Measurements from ENCODE around the gene RPL31. TPM values are rescaled to one million over a fixed set of nuclear protein-coding genes. Genes with fewer than 3 reads are reported as not detected.

Gene RPL31
- total RNA-seq, 2 donors from 2014 or later = 797 to 1,305 TPM

DNA sequence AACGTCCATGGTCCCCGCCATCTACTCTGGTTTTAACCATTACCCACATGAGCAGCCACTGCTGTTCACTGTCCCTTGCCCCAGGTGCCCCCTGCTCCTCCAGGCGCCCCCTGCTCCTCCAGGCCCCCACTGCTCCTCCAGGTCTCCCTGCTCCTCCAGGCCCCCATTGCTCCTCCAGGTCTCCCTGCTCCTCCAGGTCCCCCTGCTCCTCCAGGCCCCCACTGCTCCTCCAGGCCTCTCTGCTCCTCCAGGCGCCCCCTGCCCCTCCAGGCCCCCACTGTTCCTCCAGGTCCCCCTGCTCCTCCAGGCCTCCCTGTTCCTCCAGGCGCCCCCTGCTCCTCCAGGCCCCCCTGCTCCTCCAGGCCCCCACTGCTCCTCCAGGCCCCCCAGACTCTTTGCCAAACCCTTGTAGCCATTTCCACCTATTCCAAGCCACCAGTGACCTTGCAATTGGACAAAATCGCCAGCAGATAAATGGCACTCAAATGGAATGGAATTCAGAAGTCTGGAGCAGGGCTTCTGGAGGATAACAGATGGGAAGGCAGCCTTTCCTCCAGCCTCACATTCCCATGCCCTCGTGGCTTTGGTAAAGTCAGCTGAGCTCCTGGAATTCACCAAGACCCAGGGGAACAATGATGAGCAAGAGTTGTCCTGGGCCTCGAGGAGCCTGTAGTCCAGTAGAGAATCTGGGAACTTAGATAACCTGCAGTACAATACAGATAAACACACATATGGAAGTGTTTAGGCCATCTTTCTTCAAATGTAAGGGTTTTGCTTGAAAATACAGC, 13.3 kb upstream of the RPL31 start:
- no peaks in the 10 kb centered on the region for H3K27me3 ChIP-seq (replicated peaks; ENCODE audit: insufficient read depth)
- no peaks in the 10 kb centered on the region for H3K9me3 ChIP-seq
- H3K36me3 ChIP-seq = no peaks in the 10 kb centered on the region
- H3K4me3 ChIP-seq = no peak overlapping the region
- no peak overlapping the region for H3K27ac ChIP-seq
- TF ChIP-seq POLR2AphosphoS5 (IDR thresholded peaks at IDR 0.05) (no peak), POLR2A (IDR thresholded peaks at IDR 0.05) (no peak)
- TF ChIP-seq, protein P1, sequence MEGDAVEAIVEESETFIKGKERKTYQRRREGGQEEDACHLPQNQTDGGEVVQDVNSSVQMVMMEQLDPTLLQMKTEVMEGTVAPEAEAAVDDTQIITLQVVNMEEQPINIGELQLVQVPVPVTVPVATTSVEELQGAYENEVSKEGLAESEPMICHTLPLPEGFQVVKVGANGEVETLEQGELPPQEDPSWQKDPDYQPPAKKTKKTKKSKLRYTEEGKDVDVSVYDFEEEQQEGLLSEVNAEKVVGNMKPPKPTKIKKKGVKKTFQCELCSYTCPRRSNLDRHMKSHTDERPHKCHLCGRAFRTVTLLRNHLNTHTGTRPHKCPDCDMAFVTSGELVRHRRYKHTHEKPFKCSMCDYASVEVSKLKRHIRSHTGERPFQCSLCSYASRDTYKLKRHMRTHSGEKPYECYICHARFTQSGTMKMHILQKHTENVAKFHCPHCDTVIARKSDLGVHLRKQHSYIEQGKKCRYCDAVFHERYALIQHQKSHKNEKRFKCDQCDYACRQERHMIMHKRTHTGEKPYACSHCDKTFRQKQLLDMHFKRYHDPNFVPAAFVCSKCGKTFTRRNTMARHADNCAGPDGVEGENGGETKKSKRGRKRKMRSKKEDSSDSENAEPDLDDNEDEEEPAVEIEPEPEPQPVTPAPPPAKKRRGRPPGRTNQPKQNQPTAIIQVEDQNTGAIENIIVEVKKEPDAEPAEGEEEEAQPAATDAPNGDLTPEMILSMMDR (IDR thresholded peaks at IDR 0.05) = no peak
- no peak for DNase-seq (ENCODE audit: low spot score)
- H3K4me1 ChIP-seq (replicated peaks) = no peaks in the 10 kb centered on the region
- intact Hi-C loops (cut with DNase I) = loop anchor here (10.0 kb wide), 2 partner anchors 284 to 564 kb away; no protein-coding TSS in a partner anchor
- 84% methylated on average over 8 of the region's 8 CpGs for WGBS

DNA sequence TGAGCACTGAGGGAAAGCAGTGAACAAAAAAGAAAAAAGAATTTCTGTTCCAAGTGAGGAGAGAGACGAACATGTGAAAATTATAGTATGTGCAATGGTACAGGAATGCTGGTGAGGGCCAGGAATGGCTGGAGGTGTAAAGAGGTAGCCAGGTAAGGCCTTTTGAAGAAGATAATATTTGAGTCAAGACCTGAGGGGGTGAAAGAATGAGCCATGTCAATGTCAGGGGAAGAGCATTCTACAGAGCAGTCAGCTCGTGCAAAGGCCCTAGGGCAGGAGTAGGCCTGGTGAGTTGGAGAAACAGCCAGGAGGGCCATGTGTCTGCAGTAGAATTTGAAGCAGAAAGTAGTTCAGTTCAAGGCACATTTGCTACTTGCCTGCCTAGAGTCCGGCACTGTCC, 12.4 kb upstream of the RPL31 start:
- Histone ChIP-seq H3K4me3 (no peak overlapping the region), H3K9me3 (no peaks in the 10 kb centered on the region), H3K27ac (no peak overlapping the region), H3K4me1 (replicated peaks) (no peaks in the 10 kb centered on the region), H3K36me3 (no peaks in the 10 kb centered on the region), H3K27me3 (replicated peaks; ENCODE audit: insufficient read depth) (no peaks in the 10 kb centered on the region)
- DNase-seq (ENCODE audit: low spot score) = no peak
- 93% methylated on average over 3 of the region's 3 CpGs for WGBS
- intact Hi-C loops (cut with DNase I) = loop anchor here (10.0 kb wide), 2 partner anchors 285 to 565 kb away; no protein-coding TSS in a partner anchor
- TF ChIP-seq, protein P1 (IDR thresholded peaks at IDR 0.05) = no peak
- TF ChIP-seq POLR2A (IDR thresholded peaks at IDR 0.05) = no peak
- no peak for TF ChIP-seq POLR2AphosphoS5 (IDR thresholded peaks at IDR 0.05)

DNA sequence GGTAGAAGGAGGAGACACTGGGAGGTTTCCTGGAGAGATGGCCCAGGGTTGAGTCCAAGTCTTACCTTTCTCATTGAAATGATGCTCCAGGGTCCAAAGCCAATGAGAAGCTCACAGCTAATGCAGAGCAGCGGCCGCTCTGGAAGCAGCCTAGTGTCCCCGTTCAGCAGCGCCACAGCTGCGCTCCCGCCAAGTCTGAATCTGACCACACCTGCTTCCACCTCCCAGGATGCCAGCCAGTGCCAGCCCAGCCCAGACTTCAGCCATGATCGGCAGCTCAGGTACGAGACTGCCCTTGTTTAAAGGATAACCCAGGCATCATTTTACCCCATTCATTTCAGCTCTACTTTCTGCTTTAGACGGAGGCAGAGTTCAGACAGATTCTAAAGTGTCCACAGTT, 11.9 kb upstream of the RPL31 start:
- Histone ChIP-seq H3K36me3 (no peaks in the 10 kb centered on the region), H3K4me3 (no peak overlapping the region), H3K9me3 (no peaks in the 10 kb centered on the region), H3K4me1 (replicated peaks) (no peaks in the 10 kb centered on the region), H3K27me3 (replicated peaks; ENCODE audit: insufficient read depth) (no peaks in the 10 kb centered on the region), H3K27ac (no peak overlapping the region)
- DNase-seq (ENCODE audit: low spot score) = no peak
- intact Hi-C loops (cut with DNase I) = no loop called here
- WGBS = 93% methylated on average over 9 of the region's 9 CpGs
- TF ChIP-seq POLR2A (IDR thresholded peaks at IDR 0.05) = no peak
- TF ChIP-seq, protein P1 (IDR thresholded peaks at IDR 0.05) = no peak
- TF ChIP-seq POLR2AphosphoS5 (IDR thresholded peaks at IDR 0.05) = no peak

DNA sequence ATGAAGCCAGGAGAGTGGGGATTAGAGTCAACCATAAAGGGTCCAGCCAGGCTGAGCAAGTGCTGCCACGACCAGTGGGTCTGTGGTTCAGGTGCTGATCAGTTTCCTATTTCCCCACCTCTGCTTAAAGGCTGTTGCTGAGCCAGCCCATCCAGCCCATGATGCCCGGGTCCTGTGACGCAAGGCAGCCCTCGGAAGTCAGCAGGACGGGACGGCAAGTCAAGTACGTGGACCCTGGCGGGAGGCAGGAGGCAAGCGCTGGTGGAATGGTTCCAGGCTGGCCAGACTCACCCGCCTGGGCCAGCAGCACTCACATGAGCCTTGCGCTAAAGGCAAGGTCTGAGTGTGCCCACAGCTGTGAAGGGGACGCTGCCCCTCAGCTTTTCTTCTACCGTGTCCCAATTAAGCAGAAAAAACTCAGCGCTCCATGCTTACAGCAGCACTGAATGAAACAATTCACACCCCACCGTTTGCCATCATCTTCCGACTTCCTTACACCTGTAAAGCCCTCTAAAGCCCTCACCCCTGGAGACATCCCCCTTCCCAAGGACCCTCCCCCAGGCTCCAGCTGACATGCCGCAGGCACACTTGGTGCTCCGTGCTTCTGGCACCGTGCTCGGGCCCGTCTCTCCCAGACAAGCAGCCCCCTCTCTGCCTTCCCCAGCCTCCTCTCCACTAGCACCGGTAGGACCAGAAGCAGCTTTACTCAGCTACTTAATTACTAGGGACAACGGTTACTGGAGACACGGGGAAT, 11.3 kb upstream of the RPL31 start:
- no peak for DNase-seq (ENCODE audit: low spot score)
- Histone ChIP-seq H3K9me3 (no peaks in the 10 kb centered on the region), H3K27ac (no peak overlapping the region), H3K4me1 (replicated peaks) (no peaks in the 10 kb centered on the region), H3K27me3 (replicated peaks; ENCODE audit: insufficient read depth) (no peaks in the 10 kb centered on the region), H3K36me3 (peaks cover 0 to 3% of the 10 kb centered on the region in 2 donors), H3K4me3 (no peak overlapping the region)
- WGBS = 82% methylated on average over 24 of the region's 24 CpGs
- intact Hi-C loops (cut with DNase I) = no loop called here
- TF ChIP-seq POLR2AphosphoS5 (IDR thresholded peaks at IDR 0.05) (no peak), POLR2A (IDR thresholded peaks at IDR 0.05) (no peak)

DNA sequence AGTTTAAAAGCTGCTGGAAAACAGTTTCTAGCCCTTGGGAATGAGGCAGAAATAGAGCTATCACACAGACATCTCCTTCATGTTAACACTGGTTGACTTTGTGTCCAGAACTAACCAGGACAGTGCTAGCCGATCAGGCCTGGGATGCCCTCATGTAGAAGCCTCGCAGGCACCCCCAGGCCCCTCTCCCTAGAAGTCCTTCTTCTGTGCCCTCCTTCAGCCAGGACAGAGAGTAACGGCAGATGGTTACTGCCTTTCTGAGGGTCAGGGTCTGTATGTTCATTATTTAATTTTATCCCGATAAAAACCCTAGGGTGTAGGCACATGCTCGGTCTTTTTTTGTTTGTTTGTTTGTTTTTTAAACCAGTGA, 10.7 kb upstream of the RPL31 start:
- no peaks in the 10 kb centered on the region for H3K9me3 ChIP-seq
- WGBS = 78% methylated on average over 5 of the region's 5 CpGs
- no peaks in the 10 kb centered on the region for H3K27me3 ChIP-seq (replicated peaks; ENCODE audit: insufficient read depth)
- no peak for DNase-seq (ENCODE audit: low spot score)
- H3K36me3 ChIP-seq = peaks cover 0 to 3% of the 10 kb centered on the region in 2 donors
- intact Hi-C loops (cut with DNase I) = no loop called here
- H3K27ac ChIP-seq = no peak overlapping the region
- H3K4me3 ChIP-seq = no peak overlapping the region
- H3K4me1 ChIP-seq (replicated peaks) = no peaks in the 10 kb centered on the region
- TF ChIP-seq POLR2A (IDR thresholded peaks at IDR 0.05) (no peak), POLR2AphosphoS5 (IDR thresholded peaks at IDR 0.05) (no peak)
- TF ChIP-seq, protein P1 (IDR thresholded peaks at IDR 0.05) = no peak
